ENCODE measurements around the gene ARAP2. TPM values are rescaled to one million over a fixed set of nuclear protein-coding genes. Genes with fewer than 3 reads are reported as not detected.

The ARAP2 gene
- total RNA-seq, 1 donor from 2014 or later = 52.8 TPM

- Histone ChIP-seq H3K9me3 (no peaks in the 10 kb centered on the region), H3K27me3 (no peaks in the 10 kb centered on the region), H3K27ac (no peak overlapping the region), H3K4me1 (no peaks in the 10 kb centered on the region), H3K4me3 (no peak overlapping the region), H3K36me3 (no peaks in the 10 kb centered on the region)
- intact Hi-C loops (cut with DNase I) = no loop called here
- TF ChIP-seq POLR2A (IDR thresholded peaks at IDR 0.05) = no peak
- no peak for TF ChIP-seq POLR2AphosphoS5 (IDR thresholded peaks at IDR 0.05; ENCODE audit: insufficient read depth in 1 of 2, low read depth in 1 of 2)
- no peak for TF ChIP-seq CTCF (IDR thresholded peaks at IDR 0.05)
- no peak for DNase-seq (ENCODE audit: extremely low spot score in 2 of 2)
Observed at GRCh38 chr4:36091997-36092396, 152.3 kb downstream of the ARAP2 start.

- DNase-seq (ENCODE audit: extremely low spot score in 2 of 2) = no peak
- no peak overlapping the region for H3K4me3 ChIP-seq
- H3K27me3 ChIP-seq = no peaks in the 10 kb centered on the region
- no peak overlapping the region for H3K27ac ChIP-seq
- H3K9me3 ChIP-seq = no peaks in the 10 kb centered on the region
- intact Hi-C loops (cut with DNase I) = loop anchor here (10.0 kb wide), 1 partner anchor 326 kb away; no protein-coding TSS in a partner anchor
- H3K4me1 ChIP-seq = no peaks in the 10 kb centered on the region
- no peaks in the 10 kb centered on the region for H3K36me3 ChIP-seq
- no peak for TF ChIP-seq POLR2A (IDR thresholded peaks at IDR 0.05)
- TF ChIP-seq CTCF (IDR thresholded peaks at IDR 0.05) = no peak
- TF ChIP-seq POLR2AphosphoS5 (IDR thresholded peaks at IDR 0.05; ENCODE audit: insufficient read depth in 1 of 2, low read depth in 1 of 2) = no peak
Observed at GRCh38 chr4:36088542-36088941, 155.8 kb downstream of the ARAP2 start.

GRCh38 chr4:36086261-36086786 is 158.0 kb downstream of the ARAP2 start:
- no peak overlapping the region for H3K4me3 ChIP-seq
- H3K36me3 ChIP-seq = peaks cover 0 to 15% of the 10 kb centered on the region in 2 donors
- no peaks in the 10 kb centered on the region for H3K4me1 ChIP-seq
- H3K27ac ChIP-seq = no peak overlapping the region
- H3K27me3 ChIP-seq = no peaks in the 10 kb centered on the region
- no peak for TF ChIP-seq POLR2A (IDR thresholded peaks at IDR 0.05)
- no peak for TF ChIP-seq POLR2AphosphoS5 (IDR thresholded peaks at IDR 0.05; ENCODE audit: insufficient read depth in 1 of 2, low read depth in 1 of 2)
- TF ChIP-seq CTCF (IDR thresholded peaks at IDR 0.05) = no peak
- intact Hi-C loops (cut with DNase I) = loop anchor here (10.0 kb wide), 1 partner anchor 328 kb away; no protein-coding TSS in a partner anchor
- no peak for DNase-seq (ENCODE audit: extremely low spot score in 2 of 2)
- no peaks in the 10 kb centered on the region for H3K9me3 ChIP-seq

- no peak for DNase-seq (ENCODE audit: extremely low spot score in 2 of 2)
- H3K27me3 ChIP-seq = no peaks in the 10 kb centered on the region
- H3K4me1 ChIP-seq = no peaks in the 10 kb centered on the region
- H3K36me3 ChIP-seq = peaks cover 0 to 29% of the 10 kb centered on the region in 2 donors
- H3K4me3 ChIP-seq = no peak overlapping the region
- H3K9me3 ChIP-seq = no peaks in the 10 kb centered on the region
- intact Hi-C loops (cut with DNase I) = loop anchor here (10.0 kb wide), 1 partner anchor 332 kb away; no protein-coding TSS in a partner anchor
- H3K27ac ChIP-seq = no peak overlapping the region
- TF ChIP-seq POLR2A (IDR thresholded peaks at IDR 0.05) (no peak), POLR2AphosphoS5 (IDR thresholded peaks at IDR 0.05; ENCODE audit: insufficient read depth in 1 of 2, low read depth in 1 of 2) (no peak)
Observed at GRCh38 chr4:36082817-36083216, 161.5 kb downstream of the ARAP2 start.

- H3K27ac ChIP-seq = no peak overlapping the region
- H3K36me3 ChIP-seq = peaks cover 0 to 29% of the 10 kb centered on the region in 2 donors
- no peaks in the 10 kb centered on the region for H3K27me3 ChIP-seq
- H3K4me3 ChIP-seq = no peak overlapping the region
- TF ChIP-seq POLR2A (IDR thresholded peaks at IDR 0.05) (no peak), POLR2AphosphoS5 (IDR thresholded peaks at IDR 0.05; ENCODE audit: insufficient read depth in 1 of 2, low read depth in 1 of 2) (no peak), CTCF (IDR thresholded peaks at IDR 0.05) (no peak)
- intact Hi-C loops (cut with DNase I) = loop anchor here (10.0 kb wide), 1 partner anchor 334 kb away; no protein-coding TSS in a partner anchor
- no peaks in the 10 kb centered on the region for H3K4me1 ChIP-seq
- no peaks in the 10 kb centered on the region for H3K9me3 ChIP-seq
- DNase-seq (ENCODE audit: extremely low spot score in 2 of 2) = no peak
Observed at GRCh38 chr4:36081185-36081584, 163.1 kb downstream of the ARAP2 start.
